Testis (tissue), 3 donors: Measurements from ENCODE around the gene GSK3A. TPM values are rescaled to one million over a fixed set of nuclear protein-coding genes. Genes with fewer than 3 reads are reported as not detected.

ENCODE experiments used
- DNase-seq: peaks from one replicate; pipeline ENCODE4 v3.0.0-alpha.2; 2019
- H3K27ac ChIP-seq, 2 donors: fragments of 200-600 bp; sonication (generic); one replicate each; pipeline ENCODE4 v1.5.1; 2019
- H3K27me3 ChIP-seq: fragments of 200-600 bp; sonication (generic); one replicate; pipeline ENCODE4 v1.5.1; 2019
- H3K36me3 ChIP-seq: fragments of 200-600 bp; sonication (generic); one replicate; pipeline ENCODE4 v1.5.1; 2017; ENCODE audit warnings: low read depth; ENCODE audit errors: missing control alignments
- H3K4me1 ChIP-seq: fragments of 200-600 bp; sonication (generic); one replicate; pipeline ENCODE4 v1.5.1; 2019
- H3K4me3 ChIP-seq, 2 donors: fragments of 200-600 bp; sonication (generic); one replicate each; pipeline ENCODE4 v1.5.1; 2017 to 2019
- H3K9me3 ChIP-seq: fragments of 200-600 bp; sonication (generic); one replicate; pipeline ENCODE4 v1.5.1; 2017
- POLR2A ChIP-seq: fragments of 450-650 bp; IDR thresholded peaks from one replicate; pipeline ENCODE4 v1.6.1; 2017; ENCODE audit warnings: antibody characterized with exemption, mild to moderate bottlenecking, moderate library complexity
- WGBS, 2 donors: methylation state at CpG; one replicate each; pipeline ENCODE4 v1.1.5; 2018; 5-methylcytosine and 5-hydroxymethylcytosine counted together
- intact Hi-C: fragments of 100-400 bp; cut with DNase I; formaldehyde crosslinking; loops from one replicate; pipeline ENCODE4 v1.15.1; 2023; ENCODE audit warnings: low total_unique reads
- polyA plus RNA-seq: library from polyadenylated mRNA; stranded (reverse); fragments of 350-450 nt; fragmentation: Illumina TruSeq; extraction: RNeasy Lipid Tissue Mini Kit (QIAGEN cat#74804); gene quantifications from one replicate; pipeline ENCODE4 v1.2.3, GENCODE V29; 2014; ENCODE audit warnings: low read depth, low replicate concordance; ENCODE audit not compliant: insufficient read depth
- total RNA-seq, 2 donors: library from RNA; depleted of rRNA; stranded (reverse); fragments of >200 nt; gene quantifications; one replicate each; pipeline ENCODE4 v1.2.3, GENCODE V29; 2016
- TF ChIP-seq, protein P1 (sequence below), 3 experiments: fragments of 450-650 bp in 2 of 3; fragments of 200-600 bp in 1 of 3; sonication (generic) in 1 of 3; IDR thresholded peaks; one replicate each; pipeline ENCODE4 v1.5.1; 2016 to 2019; ENCODE audit warnings: antibody characterized with exemption in 3 of 3, mild to moderate bottlenecking in 2 of 3, moderate library complexity in 1 of 3

Gene GSK3A
- total and polyA plus RNA-seq, 3 donors from 2014 or later: 54.3 to 98.1 (median 64.3) TPM

DNA sequence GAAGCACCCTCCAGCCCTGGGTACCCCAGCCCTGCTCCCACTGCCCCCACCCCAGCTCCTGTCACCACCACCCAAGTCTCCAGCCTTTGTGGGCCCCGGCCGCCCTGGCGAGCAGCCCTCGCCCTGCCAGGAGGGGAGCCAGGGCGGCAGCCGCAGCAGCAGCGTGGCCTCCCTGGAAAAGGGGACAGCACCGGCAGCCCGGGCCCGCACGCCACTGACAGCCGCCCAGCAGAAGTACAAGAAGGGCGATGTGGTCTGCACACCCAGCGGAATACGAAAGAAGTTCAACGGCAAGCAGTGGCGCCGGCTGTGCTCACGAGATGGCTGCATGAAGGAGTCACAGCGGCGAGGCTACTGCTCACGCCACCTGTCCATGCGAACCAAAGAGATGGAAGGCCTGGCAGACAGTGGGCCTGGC lies 30.6 kb upstream of the GSK3A start:
- DNase-seq: no peak
- no peaks in the 10 kb centered on the region for H3K36me3 ChIP-seq
- H3K4me1 ChIP-seq: peaks cover 35% of the 10 kb centered on the region
- no peaks in the 10 kb centered on the region for H3K9me3 ChIP-seq
- intact Hi-C loops: no loop called here
- no peak overlapping the region for H3K4me3 ChIP-seq
- WGBS, 2 donors: 94 to 96% methylated on average over 21 to 23 of the region's 23 CpGs
- no peaks in the 10 kb centered on the region for H3K27me3 ChIP-seq
- no peak overlapping the region for H3K27ac ChIP-seq
- TF ChIP-seq, protein P1, sequence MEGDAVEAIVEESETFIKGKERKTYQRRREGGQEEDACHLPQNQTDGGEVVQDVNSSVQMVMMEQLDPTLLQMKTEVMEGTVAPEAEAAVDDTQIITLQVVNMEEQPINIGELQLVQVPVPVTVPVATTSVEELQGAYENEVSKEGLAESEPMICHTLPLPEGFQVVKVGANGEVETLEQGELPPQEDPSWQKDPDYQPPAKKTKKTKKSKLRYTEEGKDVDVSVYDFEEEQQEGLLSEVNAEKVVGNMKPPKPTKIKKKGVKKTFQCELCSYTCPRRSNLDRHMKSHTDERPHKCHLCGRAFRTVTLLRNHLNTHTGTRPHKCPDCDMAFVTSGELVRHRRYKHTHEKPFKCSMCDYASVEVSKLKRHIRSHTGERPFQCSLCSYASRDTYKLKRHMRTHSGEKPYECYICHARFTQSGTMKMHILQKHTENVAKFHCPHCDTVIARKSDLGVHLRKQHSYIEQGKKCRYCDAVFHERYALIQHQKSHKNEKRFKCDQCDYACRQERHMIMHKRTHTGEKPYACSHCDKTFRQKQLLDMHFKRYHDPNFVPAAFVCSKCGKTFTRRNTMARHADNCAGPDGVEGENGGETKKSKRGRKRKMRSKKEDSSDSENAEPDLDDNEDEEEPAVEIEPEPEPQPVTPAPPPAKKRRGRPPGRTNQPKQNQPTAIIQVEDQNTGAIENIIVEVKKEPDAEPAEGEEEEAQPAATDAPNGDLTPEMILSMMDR (IDR thresholded peaks at IDR 0.05): no peak
- no peak for TF ChIP-seq POLR2A

DNA sequence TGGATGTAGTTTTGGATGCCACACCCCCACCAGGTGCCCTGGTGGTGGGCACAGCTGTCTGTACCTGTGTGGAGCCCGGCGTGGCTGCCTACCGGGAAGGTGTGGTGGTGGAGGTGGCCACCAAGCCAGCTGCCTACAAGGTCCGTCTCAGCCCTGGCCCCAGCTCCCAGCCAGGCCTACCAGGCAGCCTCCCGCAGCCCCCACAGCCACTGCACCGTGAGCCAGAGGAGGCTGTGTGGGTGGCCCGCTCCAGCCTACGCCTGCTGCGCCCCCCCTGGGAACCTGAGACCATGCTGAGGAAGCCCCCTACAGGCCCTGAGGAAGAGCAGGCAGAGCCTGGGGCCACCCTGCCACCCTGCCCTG lies 30.1 kb upstream of the GSK3A start:
- 93% methylated on average over 3 to 8 of the region's 9 CpGs for WGBS, 2 donors
- no peak for DNase-seq
- peaks cover 30% of the 10 kb centered on the region for H3K4me1 ChIP-seq
- no peaks in the 10 kb centered on the region for H3K27me3 ChIP-seq
- no peak overlapping the region for H3K4me3 ChIP-seq
- no peak overlapping the region for H3K27ac ChIP-seq
- no peak for TF ChIP-seq POLR2A
- TF ChIP-seq, protein P1 (IDR thresholded peaks at IDR 0.05): no peak
- intact Hi-C loops: no loop called here
- no peaks in the 10 kb centered on the region for H3K36me3 ChIP-seq
- H3K9me3 ChIP-seq: no peaks in the 10 kb centered on the region

DNA sequence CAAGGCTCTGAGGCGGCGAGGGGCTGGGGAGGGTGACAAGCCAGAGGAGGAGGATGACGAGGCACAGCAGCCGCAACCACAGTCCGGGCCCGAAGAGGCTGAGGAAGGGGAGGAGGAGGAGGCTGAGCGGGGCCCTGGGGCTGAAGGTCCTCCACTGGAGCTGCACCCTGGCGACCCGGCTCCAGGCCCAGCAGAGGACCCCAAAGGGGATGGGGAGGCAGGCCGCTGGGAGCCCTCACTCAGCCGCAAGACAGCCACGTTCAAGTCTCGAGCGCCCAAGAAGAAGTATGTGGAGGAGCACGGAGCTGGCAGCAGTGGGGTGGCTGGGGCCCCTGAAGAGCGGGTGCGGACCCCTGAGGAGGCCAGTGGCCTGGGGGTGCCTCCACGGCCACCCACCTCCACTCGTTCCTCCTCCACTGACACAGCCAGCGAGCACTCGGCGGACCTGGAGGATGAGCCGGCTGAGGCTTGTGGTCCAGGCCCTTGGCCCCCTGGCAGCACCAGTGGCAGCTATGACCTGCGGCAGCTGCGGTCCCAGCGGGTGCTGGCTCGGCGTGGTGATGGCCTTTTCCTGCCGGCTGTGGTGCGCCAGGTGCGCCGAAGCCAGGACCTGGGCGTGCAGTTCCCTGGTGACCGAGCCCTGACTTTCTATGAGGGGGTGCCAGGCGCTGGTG lies 29.6 kb upstream of the GSK3A start:
- Histone ChIP-seq H3K27ac (no peak overlapping the region), H3K4me1 (peaks cover 25% of the 10 kb centered on the region), H3K9me3 (no peaks in the 10 kb centered on the region), H3K36me3 (no peaks in the 10 kb centered on the region), H3K27me3 (no peaks in the 10 kb centered on the region), H3K4me3 (no peak overlapping the region)
- WGBS, 2 donors: 84 to 88% methylated on average over 18 to 35 of the region's 35 CpGs
- TF ChIP-seq POLR2A: no peak
- TF ChIP-seq, protein P1 (IDR thresholded peaks at IDR 0.05): no peak
- intact Hi-C loops: no loop called here
- no peak for DNase-seq

DNA sequence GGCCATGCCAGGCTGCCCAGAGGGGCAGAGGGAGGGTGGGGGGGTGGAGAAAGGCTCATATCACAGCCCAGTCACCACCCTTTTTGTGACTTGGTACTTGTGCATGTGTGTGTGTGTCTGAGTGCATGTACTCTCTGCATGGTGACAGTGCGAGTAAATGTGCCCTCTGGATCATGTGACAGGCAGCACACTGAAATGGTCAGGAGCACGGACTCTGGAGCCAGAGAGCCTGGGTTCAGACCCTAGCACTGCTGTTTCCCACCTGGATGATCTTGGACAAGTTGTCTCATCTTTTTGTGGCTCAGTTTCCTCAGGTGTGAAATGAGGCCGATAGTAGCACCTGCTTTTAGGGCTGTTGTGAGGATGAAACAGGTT lies 28.6 kb upstream of the GSK3A start:
- Histone ChIP-seq H3K27ac (peak overlapping the region; percentile 91), H3K27me3 (no peaks in the 10 kb centered on the region), H3K36me3 (no peaks in the 10 kb centered on the region), H3K4me1 (peaks cover 19% of the 10 kb centered on the region), H3K4me3 (peak overlapping the region in 1 of 2 donors; percentile 84), H3K9me3 (no peaks in the 10 kb centered on the region)
- no peak for DNase-seq
- 72 to 85% methylated on average over 3 of the region's 3 CpGs for WGBS, 2 donors
- TF ChIP-seq POLR2A: no peak
- TF ChIP-seq, protein P1 (IDR thresholded peaks at IDR 0.05): no peak
- intact Hi-C loops: no loop called here
